Neuron (in vitro differentiated cells): ENCODE measurements around the gene TBC1D22B.

Experiments used
- H2AFZ ChIP-seq: one replicate; pipeline ENCODE4 v1.6.1; 2013; ENCODE audit warnings: low read depth, mild to moderate bottlenecking, inconsistent platforms, low read length, moderate library complexity
- H3K27me3 ChIP-seq: one replicate; pipeline ENCODE4 v1.6.1; 2013; ENCODE audit warnings: low read length; ENCODE audit not compliant: insufficient read depth
- H3K36me3 ChIP-seq: one replicate; pipeline ENCODE4 v1.6.1; 2013; ENCODE audit warnings: low read length; ENCODE audit not compliant: insufficient read depth
- H3K4me1 ChIP-seq: one replicate; pipeline ENCODE4 v1.6.1; 2013; ENCODE audit warnings: low read length; ENCODE audit not compliant: insufficient read depth
- H3K4me3 ChIP-seq: 2 replicates; pipeline ENCODE4 v1.5.1; 2013; ENCODE audit warnings: mild to moderate bottlenecking, low read length, moderate library complexity
- H3K9me3 ChIP-seq: one replicate; pipeline ENCODE4 v1.6.1; 2013; ENCODE audit warnings: low read length

Gene TBC1D22B

GRCh38 chr6:37257634-37258404, at the start of gene TBC1D22B, which contains the start of gene TMEM217:
Gene TBC1D22B (plus strand): TSS chr6:37257772. CDS start chr6:37257918, 146 bp downstream.
Gene TMEM217 (minus strand): TSS chr6:37258144. CDS start chr6:37219030, 39,114 bp downstream.
- Histone ChIP-seq H3K4me3 (peak within 1 kb of the TSS; percentile 77), H3K36me3 (no peaks in the 10 kb centered on the region), H3K4me1 (peaks cover 14% of the 10 kb centered on the region), H3K27me3 (no peaks in the 10 kb centered on the region), H2AFZ (peak within 1 kb of the TSS; percentile 59), H3K9me3 (no peaks in the 10 kb centered on the region)

- Histone ChIP-seq H3K4me3 (no peak overlapping the region), H3K27me3 (no peaks in the 10 kb centered on the region), H3K4me1 (no peaks in the 10 kb centered on the region), H3K9me3 (no peaks in the 10 kb centered on the region), H3K36me3 (no peaks in the 10 kb centered on the region), H2AFZ (no peak overlapping the region)
These were observed 49.6 kb upstream of the TBC1D22B start for GRCh38 chr6:37207903-37208456.

GRCh38 chr6:37208793-37209192, 48.8 kb upstream of the TBC1D22B start:
- Histone ChIP-seq H3K27me3 (no peaks in the 10 kb centered on the region), H3K36me3 (no peaks in the 10 kb centered on the region), H3K4me1 (no peaks in the 10 kb centered on the region), H3K4me3 (no peak overlapping the region), H2AFZ (no peak overlapping the region), H3K9me3 (no peaks in the 10 kb centered on the region)

- Histone ChIP-seq H2AFZ (no peak overlapping the region), H3K4me3 (no peak overlapping the region), H3K9me3 (no peaks in the 10 kb centered on the region), H3K27me3 (no peaks in the 10 kb centered on the region), H3K36me3 (no peaks in the 10 kb centered on the region), H3K4me1 (no peaks in the 10 kb centered on the region)
These were observed 47.9 kb upstream of the TBC1D22B start for GRCh38 chr6:37209461-37210205.

- H3K36me3 ChIP-seq = no peaks in the 10 kb centered on the region
- H3K4me3 ChIP-seq = no peak overlapping the region
- H3K27me3 ChIP-seq = no peaks in the 10 kb centered on the region
- no peaks in the 10 kb centered on the region for H3K9me3 ChIP-seq
- no peaks in the 10 kb centered on the region for H3K4me1 ChIP-seq
- no peak overlapping the region for H2AFZ ChIP-seq
These were observed 47.1 kb upstream of the TBC1D22B start for GRCh38 chr6:37210313-37210968.

GRCh38 chr6:37212268-37212667, 45.3 kb upstream of the TBC1D22B start:
- Histone ChIP-seq H3K27me3 (no peaks in the 10 kb centered on the region), H3K9me3 (no peaks in the 10 kb centered on the region), H3K4me3 (no peak overlapping the region), H3K36me3 (no peaks in the 10 kb centered on the region), H2AFZ (no peak overlapping the region), H3K4me1 (no peaks in the 10 kb centered on the region)

- H3K4me3 ChIP-seq = no peak overlapping the region
- no peak overlapping the region for H2AFZ ChIP-seq
- H3K27me3 ChIP-seq = no peaks in the 10 kb centered on the region
- H3K9me3 ChIP-seq = no peaks in the 10 kb centered on the region
- H3K36me3 ChIP-seq = no peaks in the 10 kb centered on the region
- no peaks in the 10 kb centered on the region for H3K4me1 ChIP-seq
These were observed 39.5 kb upstream of the TBC1D22B start for GRCh38 chr6:37218061-37218460.

GRCh38 chr6:37218511-37218910, 39.1 kb upstream of the TBC1D22B start:
- Histone ChIP-seq H3K36me3 (no peaks in the 10 kb centered on the region), H3K9me3 (no peaks in the 10 kb centered on the region), H3K4me3 (no peak overlapping the region), H2AFZ (no peak overlapping the region), H3K4me1 (no peaks in the 10 kb centered on the region), H3K27me3 (no peaks in the 10 kb centered on the region)

- Histone ChIP-seq H3K36me3 (no peaks in the 10 kb centered on the region), H3K27me3 (no peaks in the 10 kb centered on the region), H3K4me1 (no peaks in the 10 kb centered on the region), H3K4me3 (peak overlapping the region; percentile 40), H3K9me3 (no peaks in the 10 kb centered on the region), H2AFZ (peak overlapping the region; percentile 60)
These were observed 35.9 kb upstream of the TBC1D22B start for GRCh38 chr6:37221585-37222124.

- H3K4me3 ChIP-seq = peak overlapping the region; percentile 40
- no peaks in the 10 kb centered on the region for H3K27me3 ChIP-seq
- no peaks in the 10 kb centered on the region for H3K9me3 ChIP-seq
- no peaks in the 10 kb centered on the region for H3K4me1 ChIP-seq
- H2AFZ ChIP-seq = peak overlapping the region; percentile 60
- no peaks in the 10 kb centered on the region for H3K36me3 ChIP-seq
These were observed 35.2 kb upstream of the TBC1D22B start for GRCh38 chr6:37222125-37222967.

- peak overlapping the region; percentile 40 for H3K4me3 ChIP-seq
- peak overlapping the region; percentile 60 for H2AFZ ChIP-seq
- no peaks in the 10 kb centered on the region for H3K9me3 ChIP-seq
- H3K36me3 ChIP-seq = no peaks in the 10 kb centered on the region
- no peaks in the 10 kb centered on the region for H3K4me1 ChIP-seq
- H3K27me3 ChIP-seq = no peaks in the 10 kb centered on the region
These were observed 34.6 kb upstream of the TBC1D22B start for GRCh38 chr6:37222992-37223391.
